HG03064 (cell line): ENCODE measurements around the gene TMEM222.
"Not testable (repeated sequence)": the region's sequence is repeated elsewhere in the genome, so short reads cannot be mapped to it uniquely, and the experiment has no call there.

ENCODE experiments used
- ATAC-seq: cut with Tn5 transposase; IDR thresholded peaks from one replicate; pipeline ENCODE4 v1.9.1; 2021; ENCODE audit warnings: low read depth; ENCODE audit not compliant: unreplicated experiment

TMEM222 gene

DNA sequence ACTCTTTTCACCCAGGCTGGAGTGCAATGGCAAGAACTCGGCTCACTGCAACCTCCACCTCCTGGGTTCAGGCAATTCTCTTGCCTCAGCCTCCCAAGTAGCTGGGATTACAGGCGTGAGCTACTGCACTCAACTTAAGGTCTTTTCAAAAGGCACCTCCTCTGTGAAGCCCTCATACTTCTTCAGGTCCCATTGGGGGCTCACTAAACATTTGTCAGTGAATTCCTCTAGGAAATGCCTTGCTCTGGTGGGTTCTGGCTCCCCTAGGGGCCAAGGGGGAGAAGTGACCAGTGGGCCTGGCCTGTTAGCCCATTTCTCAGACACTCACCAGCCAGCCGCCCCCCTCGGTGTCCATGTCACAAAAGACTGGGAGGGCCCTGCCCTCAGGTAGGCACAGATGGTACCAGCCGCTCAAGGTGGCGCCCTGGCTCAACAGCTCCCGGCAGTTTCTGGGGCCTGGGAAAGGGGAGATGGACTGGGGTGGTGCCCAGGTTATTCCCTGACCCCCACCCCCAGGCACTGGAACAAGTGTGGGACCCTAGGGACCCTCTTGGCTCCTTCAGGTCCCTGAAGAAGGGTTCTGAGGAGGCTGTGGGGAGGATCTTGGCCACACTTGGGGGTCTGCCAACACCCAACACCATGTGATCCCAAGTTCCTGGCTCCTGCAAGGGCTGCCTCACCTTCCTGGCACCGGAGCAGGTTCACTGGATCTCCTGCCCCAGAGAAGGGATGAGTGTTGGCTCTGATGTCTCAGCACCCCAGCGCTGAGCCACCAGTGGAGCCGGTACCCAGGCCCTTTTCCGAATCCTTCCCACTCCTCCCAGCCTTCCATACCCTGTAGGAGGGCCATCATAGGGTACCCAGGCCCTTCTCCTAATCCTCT lies 51.1 kb downstream of the TMEM222 start:
- no peak for ATAC-seq

DNA sequence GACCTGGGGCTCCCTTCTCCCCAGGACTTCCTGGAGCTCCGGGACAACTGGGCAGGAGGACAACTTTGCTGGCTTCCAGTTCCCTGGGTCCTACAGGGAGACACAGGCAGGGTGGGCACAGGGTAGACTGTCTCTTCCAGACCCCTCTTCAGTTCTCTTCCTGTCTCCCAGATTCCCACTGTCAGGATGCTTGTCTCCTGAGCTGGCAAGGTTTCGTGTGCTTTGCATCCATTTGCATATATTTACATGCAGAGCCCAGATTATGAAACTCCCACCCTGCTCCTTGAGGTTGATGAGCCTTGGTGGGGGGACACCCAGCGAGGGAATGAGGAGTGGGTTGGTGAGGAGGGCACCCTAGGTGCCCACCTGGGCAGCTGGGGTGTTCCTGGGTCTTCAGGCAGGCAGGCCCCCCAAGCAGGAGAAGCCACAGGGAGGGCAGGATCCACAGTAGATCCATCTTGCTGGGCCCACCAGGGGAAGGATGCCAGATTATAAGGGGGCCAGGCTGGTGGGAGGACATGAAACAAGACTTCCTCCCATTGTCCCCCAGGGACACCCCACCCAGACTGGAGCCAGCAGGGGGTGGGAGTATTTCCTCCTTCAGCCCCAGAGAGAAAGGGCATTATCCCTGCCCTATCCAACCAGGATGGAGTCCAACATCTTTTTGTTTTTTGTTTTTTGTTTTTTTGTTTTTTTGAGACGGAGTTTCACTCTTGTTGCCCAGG lies 52.6 kb downstream of the TMEM222 start, which contains the start of gene FCN3:
Gene FCN3 (minus strand): TSS at position 463 of the 725 bp plus-strand sequence. CDS start 6 bp downstream, at position 457.
- ATAC-seq, result no peak

DNA sequence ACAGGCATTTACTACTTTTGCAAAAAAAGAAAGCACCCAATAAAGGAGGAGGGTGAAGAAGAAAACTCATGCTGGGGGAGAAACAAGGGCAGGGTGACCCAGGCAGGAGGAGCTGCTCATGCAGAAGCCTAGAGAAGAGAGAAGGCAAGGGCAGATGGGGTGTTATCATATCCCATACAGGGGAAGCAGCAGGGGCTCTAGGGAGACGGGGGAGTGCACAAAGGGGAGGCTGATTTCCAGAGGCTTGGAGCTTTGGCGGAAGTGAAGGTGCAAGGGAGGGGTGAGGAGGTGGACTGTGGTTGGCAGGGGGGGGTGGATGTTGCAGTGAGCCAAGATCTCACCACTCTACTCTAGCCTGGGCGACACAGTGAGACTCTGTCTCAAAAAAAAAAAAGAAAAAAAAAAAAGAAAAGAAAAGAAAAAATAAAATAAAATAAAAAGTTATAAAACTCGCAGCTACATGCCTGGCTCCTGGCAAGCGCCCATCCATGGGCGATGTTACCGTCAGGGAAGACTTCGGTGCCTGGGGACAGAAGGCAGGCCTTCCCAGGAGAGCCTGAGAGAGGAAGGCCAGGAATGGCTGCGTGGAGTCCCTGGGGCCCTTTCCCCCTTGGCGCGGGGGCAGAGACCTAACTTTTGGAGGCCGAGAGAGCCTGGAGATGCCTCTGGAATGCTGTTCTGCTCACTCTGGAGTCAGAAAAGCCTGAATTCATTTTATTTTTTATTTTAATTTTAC lies 56.0 kb downstream of the TMEM222 start:
- ATAC-seq, result no peak

DNA sequence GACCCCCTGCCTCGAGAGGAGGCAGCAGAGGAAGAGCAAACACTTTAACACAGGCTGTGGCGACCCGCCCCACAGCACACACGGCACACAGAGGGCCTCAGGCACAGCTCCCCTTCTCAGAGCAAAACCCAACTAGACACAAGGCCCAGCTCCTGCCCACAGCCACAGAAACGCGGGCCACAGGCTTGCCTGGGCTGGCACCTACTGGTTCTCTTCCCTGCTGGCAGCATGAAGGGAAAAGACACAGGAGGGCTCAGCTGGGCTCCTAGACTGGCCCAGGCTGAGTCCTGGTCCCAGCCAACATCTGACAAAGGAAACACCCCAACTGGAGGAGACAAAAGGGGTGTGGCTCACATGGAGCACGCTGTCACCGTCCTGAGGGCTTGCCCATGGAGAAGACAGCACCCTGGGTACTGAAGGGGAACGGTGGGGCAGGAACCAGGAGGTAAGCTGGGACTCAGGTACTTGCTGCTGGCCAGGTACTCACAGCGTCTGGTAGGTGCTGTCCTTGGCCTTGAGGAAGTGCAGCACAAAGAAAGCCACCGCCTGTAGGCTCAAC lies 57.7 kb downstream of the TMEM222 start:
- ATAC-seq, result no peak

DNA sequence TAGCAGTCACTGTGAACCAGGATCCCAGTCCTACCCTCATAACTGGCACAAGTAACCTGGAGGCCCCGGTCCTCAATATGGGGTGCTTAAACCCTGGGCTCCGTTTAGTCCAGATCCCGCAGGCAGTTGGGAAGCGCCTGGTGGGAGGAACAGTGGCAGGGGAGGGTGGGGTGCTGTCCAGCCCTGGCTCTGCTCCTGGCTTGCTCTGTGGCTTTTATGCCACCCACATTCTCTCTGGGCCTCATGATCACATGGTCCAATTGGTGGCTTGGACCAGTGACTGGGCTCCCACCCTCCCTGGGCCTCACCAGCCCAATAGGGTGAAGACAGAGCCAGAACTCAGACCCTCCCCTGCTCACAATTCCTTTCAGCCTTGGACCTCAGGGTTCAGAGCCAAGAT lies 58.3 kb downstream of the TMEM222 start:
- no peak for ATAC-seq

DNA sequence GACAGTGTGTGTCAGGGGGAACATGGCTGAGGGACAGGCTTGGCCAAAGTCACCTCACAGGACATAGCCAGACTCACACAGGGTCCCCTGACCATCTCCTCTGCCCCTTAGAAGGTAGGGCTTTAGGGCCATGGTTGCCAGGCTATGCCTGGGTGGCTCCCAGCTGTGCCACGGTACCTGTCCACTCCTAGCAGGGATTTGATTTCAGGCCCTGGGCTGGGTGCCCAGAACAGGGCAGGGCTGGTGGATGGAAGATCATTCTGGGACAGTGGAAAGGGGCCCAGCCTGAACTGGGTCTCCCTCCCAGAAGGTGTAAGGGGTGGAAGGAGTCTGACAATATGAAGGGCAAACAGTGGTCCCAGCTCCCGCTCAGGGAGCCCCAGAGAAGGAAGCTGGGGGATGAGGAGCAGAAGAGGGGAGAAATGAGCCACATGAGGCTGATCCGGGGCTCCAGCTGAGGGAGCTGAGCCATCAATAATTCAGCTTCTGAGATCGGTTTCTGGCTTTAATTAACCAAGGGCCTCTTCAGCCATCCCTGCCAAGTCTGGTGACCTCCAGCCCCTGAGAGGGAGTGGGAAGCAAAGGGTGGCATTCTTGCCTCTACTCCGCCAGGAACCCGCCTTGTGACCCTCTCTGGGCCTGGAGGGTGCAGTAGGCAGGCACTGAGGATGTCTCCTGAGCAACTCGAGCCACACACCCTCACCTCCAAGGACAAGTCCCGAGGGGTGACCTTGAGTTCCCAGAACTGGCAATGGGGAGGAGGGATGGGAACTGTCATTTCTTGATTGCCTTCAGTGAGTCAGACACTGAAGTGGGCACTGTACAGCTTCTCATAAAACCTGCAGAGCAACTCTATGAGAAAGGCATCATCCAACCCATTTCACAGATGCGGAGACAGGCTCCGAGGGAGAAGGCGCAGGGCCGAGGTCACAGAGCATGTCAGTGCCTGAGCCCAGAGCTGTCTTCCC lies 59.1 kb downstream of the TMEM222 start:
- ATAC-seq, result no peak

DNA sequence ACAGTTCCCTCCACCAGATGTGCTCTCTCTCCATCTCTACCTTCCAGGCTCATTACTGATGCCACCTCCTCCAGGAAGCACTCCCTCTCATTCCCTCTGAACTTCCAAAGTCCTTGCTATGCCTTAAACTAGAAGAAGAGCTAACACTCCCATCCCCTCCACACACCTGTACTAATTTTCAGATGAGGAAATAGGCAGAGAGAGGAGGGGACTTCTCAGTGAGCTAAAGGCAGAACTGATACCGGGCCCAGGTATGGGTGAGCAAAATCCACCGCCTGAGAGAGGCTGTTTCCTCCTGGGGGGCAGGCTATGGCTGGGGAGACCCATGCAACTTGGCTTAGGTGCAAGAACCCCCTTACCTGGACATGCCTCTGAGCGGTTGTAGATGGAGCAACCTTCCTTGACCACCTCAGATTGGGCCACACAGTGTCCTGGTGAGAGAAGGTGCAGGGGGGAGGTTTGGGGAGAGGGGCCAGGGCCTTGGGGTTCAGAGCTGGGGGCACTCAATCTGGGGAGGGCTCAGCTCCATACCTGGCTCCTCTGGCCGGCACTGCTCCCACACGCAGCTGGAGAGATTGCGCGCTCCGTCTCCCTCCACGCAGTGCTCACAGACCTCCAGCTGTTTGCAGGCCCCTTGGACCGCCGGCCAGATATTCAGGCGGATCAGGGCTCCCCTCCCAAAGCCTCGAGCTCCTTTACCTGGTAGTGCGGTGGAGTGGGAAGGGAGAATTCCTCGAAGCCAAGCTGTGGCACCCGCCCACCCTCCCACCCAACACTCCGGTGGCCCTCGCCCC lies 60.2 kb downstream of the TMEM222 start:
- no peak for ATAC-seq

DNA sequence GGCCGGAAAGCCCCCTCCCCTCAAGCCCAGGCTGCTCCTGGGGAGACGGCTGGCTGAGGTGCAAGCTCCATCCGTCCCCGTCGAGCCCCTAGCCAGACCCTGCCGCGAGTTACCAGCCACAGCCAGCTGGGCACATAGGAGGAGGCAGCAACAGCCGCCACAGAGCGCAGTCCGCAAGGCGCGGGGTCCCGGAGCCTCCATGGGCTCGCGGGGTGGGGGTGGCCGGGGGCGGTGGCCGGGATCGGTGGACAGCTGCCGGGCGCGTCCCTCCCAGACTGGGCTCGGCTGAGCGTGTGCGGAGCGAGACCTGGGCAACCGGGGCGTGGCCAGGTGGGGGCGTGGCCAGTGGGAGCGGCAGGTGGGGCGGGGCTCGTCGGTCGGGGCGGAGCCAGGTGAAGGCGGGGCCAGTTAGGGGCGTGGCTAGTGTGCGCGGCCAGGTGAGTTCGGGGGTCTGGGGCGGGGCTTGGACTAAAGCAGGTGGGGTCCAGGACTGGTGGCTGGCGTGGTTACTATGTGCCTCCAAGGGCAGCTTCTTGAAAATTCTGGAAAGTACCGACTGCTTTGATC lies 61.2 kb downstream of the TMEM222 start, which contains the start of gene CD164L2:
Gene CD164L2 (minus strand): TSS at position 295 of the 567 bp plus-strand sequence. CDS start 94 bp downstream, at position 201.
- ATAC-seq, result no peak

DNA sequence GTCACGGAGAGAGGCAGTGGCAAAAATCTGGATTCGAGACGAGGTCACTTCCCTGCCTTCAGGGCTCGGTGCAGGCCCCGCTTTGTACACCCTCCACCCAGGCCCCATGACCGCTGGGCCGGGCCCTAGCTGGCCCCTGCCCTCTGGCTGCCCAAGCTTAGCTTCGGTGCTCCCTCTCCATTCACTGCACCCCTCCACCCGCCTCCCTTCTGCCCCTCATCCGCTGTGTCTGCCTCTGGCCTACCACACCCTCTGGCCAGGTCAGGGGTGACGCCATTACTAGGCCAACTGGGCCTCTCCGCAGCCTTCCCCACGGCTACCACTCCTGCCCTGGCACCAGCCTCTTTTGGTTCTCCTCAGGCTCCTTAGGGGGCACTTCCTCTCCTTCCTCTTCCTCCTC lies 61.7 kb downstream of the TMEM222 start:
- ATAC-seq, result no peak

DNA sequence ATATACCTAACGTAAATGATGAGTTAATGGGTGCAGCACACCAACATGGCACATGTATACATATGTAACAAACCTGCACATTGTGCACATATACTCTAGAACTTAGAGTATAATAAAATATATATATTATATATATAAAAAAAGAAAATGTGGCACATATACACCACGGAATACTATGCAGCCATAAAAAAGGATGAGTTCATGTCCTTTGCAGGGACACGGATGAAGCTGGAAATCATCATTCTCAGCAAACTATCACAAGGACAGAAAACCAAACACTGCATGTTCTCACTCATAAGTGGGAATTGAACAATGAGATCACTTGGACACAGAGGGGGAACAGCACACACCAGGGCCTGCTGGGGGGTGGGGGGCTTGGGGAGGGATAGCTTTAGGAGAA lies 62.8 kb downstream of the TMEM222 start:
- not testable (repeated sequence) for ATAC-seq
